ENCODE data around the gene FAF1. TPM values are rescaled to one million over a fixed set of nuclear protein-coding genes. Genes with fewer than 3 reads are reported as not detected.
"Not testable (repeated sequence)": the region's sequence is repeated elsewhere in the genome, so short reads cannot be mapped to it uniquely, and the experiment has no call there.

FAF1 gene
- total and polyA plus RNA-seq, 8 donors: 20.1 to 144 (median 27.4) TPM

GRCh38 chr1:50717327-50717726 is 242.7 kb downstream of the FAF1 start:
- Histone ChIP-seq H3K36me3 (peaks cover 0 to 12% (median 3%) of the 10 kb centered on the region in 4 donors), H3K27me3 (no peaks in the 10 kb centered on the region), H3K4me1 (no peaks in the 10 kb centered on the region), H3K27ac (no peak overlapping the region), H3K4me3 (no peak overlapping the region), H3K9me3 (no peaks in the 10 kb centered on the region)
- DNase-seq: no peak
- 95 to 100% (median 99%) methylated on average over 1 of the region's 1 CpG for WGBS, 5 donors
- TF ChIP-seq CTCF (IDR thresholded peaks at IDR 0.05): no peak
- TF ChIP-seq POLR2AphosphoS5 (IDR thresholded peaks at IDR 0.05): no peak
- TF ChIP-seq POLR2A (IDR thresholded peaks at IDR 0.05): no peak
- no peak for TF ChIP-seq EP300 (IDR thresholded peaks at IDR 0.05)
- intact Hi-C loops (cut with DNase I; ENCODE audit: low total_unique reads): no loop called here

GRCh38 chr1:50716455-50716854 is 243.6 kb downstream of the FAF1 start:
- DNase-seq; intact Hi-C loops (cut with DNase I; ENCODE audit: low total_unique reads); H3K4me1 ChIP-seq; H3K27ac ChIP-seq; H3K4me3 ChIP-seq; H3K9me3 ChIP-seq; H3K27me3 ChIP-seq: not testable (repeated sequence)
- H3K36me3 ChIP-seq: peaks cover 0 to 12% (median 3%) of the 10 kb centered on the region in 4 donors
- WGBS, 5 donors: 95 to 99% (median 97%) methylated on average over 6 to 7 of the region's 7 CpGs

- intact Hi-C loops (cut with DNase I; ENCODE audit: low total_unique reads): no loop called here
- Histone ChIP-seq H3K9me3 (no peaks in the 10 kb centered on the region), H3K27me3 (no peaks in the 10 kb centered on the region), H3K4me3 (no peak overlapping the region), H3K27ac (no peak overlapping the region), H3K4me1 (no peaks in the 10 kb centered on the region), H3K36me3 (no peaks in the 10 kb centered on the region)
- TF ChIP-seq POLR2A (IDR thresholded peaks at IDR 0.05) (no peak), EP300 (IDR thresholded peaks at IDR 0.05) (no peak), POLR2AphosphoS5 (IDR thresholded peaks at IDR 0.05) (no peak), CTCF (IDR thresholded peaks at IDR 0.05) (no peak)
- DNase-seq: peak in 1 of 2 donors; percentile 11
- 77 to 88% (median 84%) methylated on average over 3 of the region's 3 CpGs for WGBS, 5 donors
Observed at GRCh38 chr1:50710099-50710498, 250.0 kb downstream of the FAF1 start.

- no peak for DNase-seq
- WGBS, 5 donors: 81 to 90% (median 85%) methylated on average over 7 of the region's 7 CpGs
- no peak for TF ChIP-seq POLR2A (IDR thresholded peaks at IDR 0.05)
- no peak for TF ChIP-seq EP300 (IDR thresholded peaks at IDR 0.05)
- no peak for TF ChIP-seq CTCF (IDR thresholded peaks at IDR 0.05)
- no peak for TF ChIP-seq POLR2AphosphoS5 (IDR thresholded peaks at IDR 0.05)
- intact Hi-C loops (cut with DNase I; ENCODE audit: low total_unique reads): no loop called here
- peaks cover 0 to 5% (median 0%) of the 10 kb centered on the region in 4 donors for H3K4me1 ChIP-seq
- H3K27ac ChIP-seq: no peak overlapping the region
- H3K4me3 ChIP-seq: no peak overlapping the region
- H3K27me3 ChIP-seq: no peaks in the 10 kb centered on the region
- no peaks in the 10 kb centered on the region for H3K9me3 ChIP-seq
- H3K36me3 ChIP-seq: no peaks in the 10 kb centered on the region
Observed at GRCh38 chr1:50707824-50708223, 252.2 kb downstream of the FAF1 start.

- 58 to 82% (median 75%) methylated on average over 2 of the region's 2 CpGs for WGBS, 5 donors
- Histone ChIP-seq H3K27me3 (no peaks in the 10 kb centered on the region), H3K9me3 (no peaks in the 10 kb centered on the region), H3K4me3 (no peak overlapping the region), H3K36me3 (no peaks in the 10 kb centered on the region), H3K4me1 (peaks cover 0 to 22% (median 7%) of the 10 kb centered on the region in 4 donors), H3K27ac (no peak overlapping the region)
- DNase-seq: no peak
- TF ChIP-seq EP300 (IDR thresholded peaks at IDR 0.05) (no peak), POLR2A (IDR thresholded peaks at IDR 0.05) (no peak), CTCF (IDR thresholded peaks at IDR 0.05) (no peak), POLR2AphosphoS5 (IDR thresholded peaks at IDR 0.05) (no peak)
- intact Hi-C loops (cut with DNase I; ENCODE audit: low total_unique reads): no loop called here
Observed at GRCh38 chr1:50705699-50706098, 254.4 kb downstream of the FAF1 start.
